MG63 (cell line): ENCODE data around the gene ST13. TPM values are rescaled to one million over a fixed set of nuclear protein-coding genes. Genes with fewer than 3 reads are reported as not detected.
"Not testable (repeated sequence)": the region's sequence is repeated elsewhere in the genome, so short reads cannot be mapped to it uniquely, and the experiment has no call there.

Experiments
- DNase-seq: peaks from one replicate; pipeline ENCODE4 v3.0.0-alpha.2; 2020
- H3K27me3 ChIP-seq: fragments of 250-450 bp; sonication (Bioruptor Pico); 2 replicates; pipeline ENCODE4 v1.5.1; 2020; ENCODE audit warnings: mild to moderate bottlenecking, moderate library complexity
- H3K36me3 ChIP-seq: fragments of 250-450 bp; sonication (Bioruptor Pico); 2 replicates; pipeline ENCODE4 v1.5.1; 2020; ENCODE audit warnings: mild to moderate bottlenecking, moderate library complexity
- H3K4me3 ChIP-seq: fragments of 250-450 bp; sonication (Bioruptor Pico); 2 replicates; pipeline ENCODE4 v1.5.1; 2020; ENCODE audit warnings: mild to moderate bottlenecking, moderate library complexity
- H3K9me3 ChIP-seq: fragments of 250-450 bp; sonication (Bioruptor Pico); 2 replicates; pipeline ENCODE4 v1.5.1; 2020; ENCODE audit warnings: mild to moderate bottlenecking, moderate library complexity
- total RNA-seq: library from RNA; depleted of rRNA; stranded (reverse); fragments of >200 nt; shearing (Covaris generic); gene quantifications from 2 replicates; pipeline ENCODE4 v1.2.3, GENCODE V29; 2014; ENCODE audit warnings: low replicate concordance

Gene ST13
- total RNA-seq, 1 experiment from 2014 or later, result 355 TPM

- no peaks in the 10 kb centered on the region for H3K9me3 ChIP-seq
- H3K36me3 ChIP-seq, result peaks cover 74% of the 10 kb centered on the region
- H3K4me3 ChIP-seq, result peak overlapping the region; percentile 99
- H3K27me3 ChIP-seq, result no peaks in the 10 kb centered on the region
- peak; percentile 27 for DNase-seq
Observed at GRCh38 chr22:40855071-40855978, 1.1 kb downstream of the ST13 start.

DNA sequence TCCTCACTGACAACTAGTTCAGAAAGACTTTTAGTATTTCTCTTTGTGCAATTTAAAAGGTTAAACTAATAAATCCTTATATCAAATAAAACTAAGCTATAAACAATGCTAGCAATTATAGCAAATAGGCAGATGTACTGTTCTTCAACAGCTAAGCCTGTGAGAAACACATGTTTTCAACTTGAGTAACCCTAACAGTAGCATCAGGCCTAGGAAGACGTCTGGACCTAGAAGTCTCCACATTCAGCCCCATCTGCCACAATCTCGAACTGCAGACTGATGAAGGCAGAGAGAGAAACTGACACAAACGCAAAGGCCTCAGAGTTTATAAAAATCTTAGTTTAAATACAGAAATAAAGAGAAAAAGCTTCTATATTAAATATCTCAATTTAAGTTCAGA is 2.5 kb downstream of the ST13 start:
- no peak for DNase-seq
- Histone ChIP-seq H3K27me3 (no peaks in the 10 kb centered on the region), H3K4me3 (peak overlapping the region; percentile 99), H3K9me3 (no peaks in the 10 kb centered on the region), H3K36me3 (peaks cover 76% of the 10 kb centered on the region)

GRCh38 chr22:40853333-40853732 is 3.1 kb downstream of the ST13 start:
- H3K4me3 ChIP-seq, result peak overlapping the region; percentile 99
- H3K9me3 ChIP-seq, result no peaks in the 10 kb centered on the region
- DNase-seq, result no peak
- peaks cover 78% of the 10 kb centered on the region for H3K36me3 ChIP-seq
- no peaks in the 10 kb centered on the region for H3K27me3 ChIP-seq

GRCh38 chr22:40845816-40846215 is 10.6 kb downstream of the ST13 start:
- peaks cover 89% of the 10 kb centered on the region for H3K36me3 ChIP-seq
- not testable (repeated sequence) for H3K9me3 ChIP-seq, H3K27me3 ChIP-seq, H3K4me3 ChIP-seq
- DNase-seq, result peak; percentile 16

DNA sequence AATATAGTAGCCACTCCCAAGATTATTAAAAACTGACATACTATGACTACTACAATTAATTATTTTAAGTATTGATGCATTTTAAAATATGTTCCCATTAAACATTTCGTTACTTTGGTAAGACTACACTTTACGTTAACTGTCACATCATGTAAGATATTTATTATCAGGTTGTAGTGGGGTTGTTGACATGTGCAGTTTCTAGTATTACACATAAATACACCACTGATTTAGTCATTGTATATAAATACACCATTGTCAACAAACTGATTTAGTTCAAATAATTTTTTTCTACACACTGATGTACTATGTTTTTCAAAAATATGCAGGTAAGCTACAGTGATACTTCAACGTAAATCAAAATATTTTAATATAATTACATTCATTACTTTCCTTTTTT is 11.5 kb downstream of the ST13 start:
- Histone ChIP-seq H3K27me3 (no peaks in the 10 kb centered on the region), H3K4me3 (no peak overlapping the region), H3K9me3 (no peaks in the 10 kb centered on the region), H3K36me3 (peaks cover 89% of the 10 kb centered on the region)
- no peak for DNase-seq

DNA sequence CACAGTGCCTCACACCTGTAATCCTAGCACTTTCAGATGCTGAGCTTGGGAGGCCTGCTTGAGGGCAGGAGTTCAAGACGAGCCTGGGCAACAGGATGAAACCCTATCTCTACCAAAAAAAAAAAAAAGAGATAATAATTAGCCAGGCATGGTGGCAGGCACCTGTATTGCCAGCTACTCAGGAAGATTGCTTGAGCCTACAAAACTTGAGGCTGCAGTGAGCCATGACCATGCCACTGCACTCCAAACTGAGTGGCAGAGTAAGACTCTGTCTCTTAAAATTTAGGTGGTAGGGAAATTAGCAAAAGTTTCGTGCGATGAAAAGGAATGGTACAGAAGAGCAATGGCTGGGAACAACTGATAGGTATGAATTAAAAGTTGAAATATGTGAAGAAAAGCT is 18.0 kb downstream of the ST13 start:
- Histone ChIP-seq H3K9me3 (no peaks in the 10 kb centered on the region), H3K27me3 (no peaks in the 10 kb centered on the region), H3K36me3 (peaks cover 87% of the 10 kb centered on the region), H3K4me3 (no peak overlapping the region)
- no peak for DNase-seq

DNA sequence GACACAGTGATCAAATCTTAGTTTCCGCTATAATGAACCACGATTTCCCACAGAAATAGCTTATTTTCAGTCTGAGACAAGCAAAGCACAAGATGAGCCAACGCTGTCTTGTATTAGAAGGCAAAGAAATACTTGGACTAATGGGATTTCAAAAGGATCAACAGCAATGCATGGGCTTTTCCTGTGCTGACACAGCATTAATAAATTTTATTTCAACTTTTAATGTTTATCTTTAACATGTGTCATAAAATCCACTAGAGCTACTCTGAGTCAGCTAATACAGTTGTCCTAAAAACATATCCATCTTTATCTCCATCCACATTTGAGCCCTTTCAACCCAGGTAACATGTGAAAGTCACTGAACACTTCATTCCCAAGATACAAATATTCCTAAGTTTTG is 21.8 kb downstream of the ST13 start:
- no peak for DNase-seq
- H3K9me3 ChIP-seq, result no peaks in the 10 kb centered on the region
- no peak overlapping the region for H3K4me3 ChIP-seq
- no peaks in the 10 kb centered on the region for H3K27me3 ChIP-seq
- peaks cover 87% of the 10 kb centered on the region for H3K36me3 ChIP-seq

- DNase-seq, result no peak
- H3K27me3 ChIP-seq, result no peaks in the 10 kb centered on the region
- H3K4me3 ChIP-seq, result no peak overlapping the region
- H3K9me3 ChIP-seq, result no peaks in the 10 kb centered on the region
- H3K36me3 ChIP-seq, result peaks cover 83% of the 10 kb centered on the region
Observed at GRCh38 chr22:40829131-40829530, 27.3 kb downstream of the ST13 start.

GRCh38 chr22:40826984-40827741 is 29.3 kb downstream of the ST13 start:
- H3K9me3 ChIP-seq, result no peaks in the 10 kb centered on the region
- no peak overlapping the region for H3K4me3 ChIP-seq
- DNase-seq, result no peak
- H3K27me3 ChIP-seq, result no peaks in the 10 kb centered on the region
- H3K36me3 ChIP-seq, result peaks cover 89% of the 10 kb centered on the region

DNA sequence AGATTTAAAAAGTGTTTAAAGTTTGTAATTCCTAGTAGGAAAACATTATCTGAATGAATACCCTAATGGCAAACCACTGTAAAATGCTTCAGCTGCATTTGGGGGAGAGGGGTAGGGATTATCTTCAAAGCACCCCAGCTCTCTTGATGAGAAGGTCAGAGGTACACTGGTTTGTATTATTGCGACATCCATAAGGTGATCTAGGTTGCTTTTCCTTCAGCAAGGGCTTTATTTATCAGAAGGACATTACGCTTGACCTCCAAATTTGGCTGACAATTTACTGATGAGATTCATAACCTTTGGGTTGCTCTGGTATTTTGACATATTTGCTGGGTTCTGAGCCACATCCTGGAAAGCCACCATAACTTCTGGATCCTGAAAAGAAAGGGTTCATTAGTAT is 30.1 kb downstream of the ST13 start:
- not testable (repeated sequence) for DNase-seq, H3K4me3 ChIP-seq, H3K9me3 ChIP-seq, H3K27me3 ChIP-seq
- peaks cover 81% of the 10 kb centered on the region for H3K36me3 ChIP-seq

DNA sequence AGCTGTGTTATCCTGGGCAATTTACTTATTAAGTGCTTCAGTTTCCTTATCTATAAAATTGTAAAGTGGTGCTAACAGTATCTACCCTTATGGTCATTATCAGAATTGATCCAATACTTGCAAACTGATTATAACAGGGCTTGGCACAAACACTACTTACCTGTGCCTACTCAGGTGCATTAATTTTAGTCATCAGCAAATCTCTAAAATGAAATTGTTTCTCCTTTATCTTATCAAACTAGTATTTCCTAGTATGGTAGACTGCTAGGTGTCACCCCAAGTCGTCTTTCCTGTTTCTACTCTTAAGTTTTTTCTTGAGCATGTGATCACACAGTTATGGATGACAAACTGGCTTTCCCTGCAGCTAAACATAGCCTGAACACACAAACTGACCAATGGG is 33.0 kb downstream of the ST13 start:
- no peaks in the 10 kb centered on the region for H3K9me3 ChIP-seq
- peaks cover 53% of the 10 kb centered on the region for H3K36me3 ChIP-seq
- DNase-seq, result no peak
- H3K27me3 ChIP-seq, result no peaks in the 10 kb centered on the region
- no peak overlapping the region for H3K4me3 ChIP-seq

DNA sequence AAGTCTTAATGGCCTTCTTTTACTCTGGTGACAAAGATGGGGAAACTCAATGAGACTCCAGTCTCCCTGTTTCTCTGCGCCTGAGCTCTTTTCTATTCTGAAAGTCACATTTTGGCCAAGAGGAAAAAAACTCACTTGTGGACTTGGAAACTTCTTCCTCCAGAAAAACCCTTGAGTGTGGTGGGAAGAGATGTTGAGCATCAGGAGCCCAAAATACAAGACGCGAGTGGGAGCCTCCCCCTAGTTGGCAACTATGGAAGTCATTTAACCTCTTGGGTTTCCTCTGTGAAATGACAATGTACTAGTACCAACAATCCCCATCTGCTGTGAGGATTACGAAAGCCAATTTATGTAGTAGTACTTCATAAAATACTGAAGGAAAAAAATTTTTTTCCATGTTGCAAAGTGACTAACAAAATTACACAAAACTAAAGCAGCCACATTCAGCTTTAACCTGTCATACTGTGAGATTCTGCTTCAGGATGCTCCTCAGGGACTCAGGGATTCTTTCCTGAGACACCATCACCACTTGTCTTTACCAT is 36.8 kb downstream of the ST13 start:
- H3K9me3 ChIP-seq, result no peaks in the 10 kb centered on the region

DNA sequence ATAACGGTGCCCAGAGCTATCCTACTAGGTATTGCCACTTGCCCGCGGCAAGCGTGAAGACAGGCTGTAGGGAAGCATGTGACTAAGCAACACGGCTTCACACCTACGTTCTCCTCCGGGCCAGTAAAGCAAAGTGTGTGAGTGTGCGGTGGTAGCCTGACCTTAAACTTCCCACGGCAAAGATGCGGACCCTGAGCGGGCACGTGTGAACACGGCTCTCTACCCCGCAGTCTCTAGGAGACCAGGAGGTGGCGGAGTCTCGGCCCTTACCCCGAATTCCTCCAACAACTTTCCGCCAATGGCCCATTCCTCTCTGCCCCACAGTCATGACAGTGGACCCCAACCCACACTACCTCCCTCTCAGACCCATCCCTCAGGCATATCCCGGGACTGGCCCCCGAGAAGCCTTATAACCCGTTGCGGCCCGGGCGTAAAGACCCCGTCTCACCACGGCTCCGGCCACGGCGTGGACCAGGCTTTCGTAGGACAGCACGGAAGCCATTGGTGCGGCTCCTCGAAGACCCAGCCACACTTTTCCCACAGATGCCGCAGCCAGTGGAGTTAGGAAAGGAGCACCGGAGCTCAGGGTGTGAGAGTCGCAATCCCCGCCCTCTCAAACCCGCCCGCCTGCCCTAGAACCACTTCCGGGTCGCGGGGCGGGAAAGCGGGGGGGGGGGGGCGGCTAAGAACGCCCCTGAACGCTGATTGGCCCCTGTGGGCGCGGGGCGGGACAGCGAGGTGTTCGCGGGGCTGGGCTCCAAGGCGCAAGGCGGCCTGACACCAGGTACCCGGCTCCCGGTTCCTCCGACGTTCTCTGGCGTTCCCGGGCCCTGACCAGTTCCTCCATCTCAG is 37.5 kb downstream of the ST13 start, which contains the start of gene SLC25A17:
Gene SLC25A17, minus strand, starts transcription at position 600 of the 852 bp plus-strand sequence. Its CDS starts 98 bp downstream, at position 502.
- peak; percentile 86 for DNase-seq
- peak within 1 kb of the TSS; percentile 93 for H3K4me3 ChIP-seq
- H3K36me3 ChIP-seq, result peaks cover 29% of the 10 kb centered on the region
- no peaks in the 10 kb centered on the region for H3K9me3 ChIP-seq
- no peaks in the 10 kb centered on the region for H3K27me3 ChIP-seq

More for the DNA sequence above, 36.8 kb downstream of the ST13 start:
- no peak for DNase-seq
- Histone ChIP-seq H3K27me3 (no peaks in the 10 kb centered on the region), H3K4me3 (peak overlapping the region; percentile 93), H3K36me3 (peaks cover 35% of the 10 kb centered on the region)

GRCh38 chr22:40818192-40818746 is 38.2 kb downstream of the ST13 start:
- DNase-seq, result no peak
- Histone ChIP-seq H3K27me3 (no peaks in the 10 kb centered on the region), H3K4me3 (peak overlapping the region; percentile 93), H3K36me3 (peaks cover 27% of the 10 kb centered on the region), H3K9me3 (no peaks in the 10 kb centered on the region)

GRCh38 chr22:40817737-40818136 is 38.7 kb downstream of the ST13 start:
- H3K36me3 ChIP-seq, result peaks cover 22% of the 10 kb centered on the region
- no peaks in the 10 kb centered on the region for H3K9me3 ChIP-seq
- no peaks in the 10 kb centered on the region for H3K27me3 ChIP-seq
- DNase-seq, result no peak
- H3K4me3 ChIP-seq, result peak overlapping the region; percentile 93

DNA sequence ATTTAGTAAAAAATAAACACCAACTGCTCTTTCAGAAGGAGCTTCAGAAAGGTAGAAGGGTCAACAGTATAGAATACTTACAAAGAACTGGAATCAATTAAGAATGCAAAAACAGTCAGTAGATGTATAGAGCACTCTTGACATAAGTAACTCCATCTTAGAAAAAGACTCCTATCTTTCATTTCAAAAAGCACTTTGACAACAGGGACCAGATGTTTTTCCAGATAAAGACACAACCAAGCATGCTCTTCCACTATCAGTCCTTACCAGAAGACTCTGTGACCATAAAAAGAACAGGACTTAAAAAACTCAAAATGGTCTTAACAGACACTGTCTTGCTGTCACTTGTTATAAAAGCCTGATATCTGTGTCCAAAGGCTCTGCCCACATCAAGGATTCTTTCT is 42.5 kb downstream of the ST13 start:
- Histone ChIP-seq H3K4me3 (no peak overlapping the region), H3K9me3 (no peaks in the 10 kb centered on the region), H3K27me3 (no peaks in the 10 kb centered on the region), H3K36me3 (peaks cover 15% of the 10 kb centered on the region)
- DNase-seq, result no peak
